Thoracic aorta (tissue), 2 donors: ENCODE results near the gene CHAC1. TPM values are rescaled to one million over a fixed set of nuclear protein-coding genes. Genes with fewer than 3 reads are reported as not detected.

Source experiments
- ATAC-seq: fragments of 150-250 bp; one replicate; pipeline ENCODE4 v1.8.0; 2017; ENCODE audit warnings: low read depth; ENCODE audit not compliant: insufficient number of reproducible peaks, low FRiP score
- DNase-seq: peaks from one replicate; pipeline ENCODE4 v3.0.0-alpha.2; 2020; ENCODE audit warnings: low spot score
- H3K27ac ChIP-seq, 2 donors: fragments of 200-600 bp; sonication (generic); 1 replicate in 1 of 2; 2 replicates in 1 of 2; pipeline ENCODE4 v1.5.1; 2016; ENCODE audit warnings: mild to moderate bottlenecking in 2 of 2, moderate library complexity in 2 of 2
- H3K27me3 ChIP-seq: fragments of 200-600 bp; sonication (generic); replicated peaks from 2 replicates; pipeline ENCODE4 v1.6.0; 2016; ENCODE audit warnings: mild to moderate bottlenecking; ENCODE audit not compliant: insufficient read depth
- H3K36me3 ChIP-seq: fragments of 200-600 bp; sonication (generic); one replicate; pipeline ENCODE4 v1.5.1; 2016
- H3K4me1 ChIP-seq, 2 donors: fragments of 200-600 bp; sonication (generic); 1 replicate in 1 of 2; 2 replicates in 1 of 2; pipeline versions ENCODE4 v1.5.1 to v1.6.0; 2016; ENCODE audit warnings: low read depth in 2 of 2, mild to moderate bottlenecking in 1 of 2; ENCODE audit not compliant: control insufficient read depth in 1 of 2
- H3K4me3 ChIP-seq: fragments of 200-600 bp; sonication (generic); 2 replicates; pipeline ENCODE4 v1.5.1; 2016; ENCODE audit warnings: mild to moderate bottlenecking
- H3K9me3 ChIP-seq: fragments of 200-600 bp; sonication (generic); 2 replicates; pipeline ENCODE4 v1.5.1; 2016
- CTCF ChIP-seq: fragments of 200-600 bp; sonication (generic); IDR thresholded peaks from one replicate; pipeline ENCODE4 v1.5.1; 2019; ENCODE audit warnings: antibody characterized with exemption
- total RNA-seq, 2 donors: library from RNA; depleted of rRNA; stranded (reverse); fragments of >200 nt; gene quantifications; one replicate each; pipeline versions ENCODE4 v1.1.0 to v1.2.3, GENCODE V29; 2016

The CHAC1 gene
- total RNA-seq, 2 donors from 2014 or later: 3.9 to 7.3 TPM

DNA sequence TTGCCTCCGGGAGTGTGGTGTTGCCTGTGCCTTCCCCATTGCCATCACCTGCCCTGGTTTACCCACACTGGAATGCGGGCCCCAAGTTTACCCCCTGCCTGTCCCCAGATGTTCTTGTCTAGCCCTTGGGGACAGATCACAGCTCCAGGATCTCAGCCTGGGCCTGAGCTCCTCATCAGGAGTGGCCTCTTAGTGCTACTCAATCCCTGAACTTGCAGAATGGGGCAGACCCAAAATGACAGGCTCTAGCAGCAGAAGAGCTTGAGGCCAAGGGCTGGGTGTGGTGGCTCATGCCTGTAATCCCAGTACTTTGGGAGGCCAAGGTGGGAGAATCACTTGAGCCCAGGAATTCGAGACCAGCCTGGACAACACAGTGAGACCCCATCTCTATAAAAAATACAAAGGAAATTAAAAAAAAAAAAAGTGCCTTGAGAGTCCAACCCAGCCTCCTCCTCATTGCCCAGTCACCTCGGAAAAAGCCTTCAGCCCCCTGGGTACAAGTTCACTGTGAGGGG lies 3.8 kb downstream of the CHAC1 start:
- peak overlapping the region; percentile 91 for H3K27ac ChIP-seq
- no peak for DNase-seq
- no peak for TF ChIP-seq CTCF
- H3K4me3 ChIP-seq: peak overlapping the region; percentile 24
- peaks cover 17 to 59% of the 10 kb centered on the region in 2 donors for H3K4me1 ChIP-seq
- no peaks in the 10 kb centered on the region for H3K36me3 ChIP-seq
- no peaks in the 10 kb centered on the region for H3K27me3 ChIP-seq
- H3K9me3 ChIP-seq: no peaks in the 10 kb centered on the region
- no peak for ATAC-seq

DNA sequence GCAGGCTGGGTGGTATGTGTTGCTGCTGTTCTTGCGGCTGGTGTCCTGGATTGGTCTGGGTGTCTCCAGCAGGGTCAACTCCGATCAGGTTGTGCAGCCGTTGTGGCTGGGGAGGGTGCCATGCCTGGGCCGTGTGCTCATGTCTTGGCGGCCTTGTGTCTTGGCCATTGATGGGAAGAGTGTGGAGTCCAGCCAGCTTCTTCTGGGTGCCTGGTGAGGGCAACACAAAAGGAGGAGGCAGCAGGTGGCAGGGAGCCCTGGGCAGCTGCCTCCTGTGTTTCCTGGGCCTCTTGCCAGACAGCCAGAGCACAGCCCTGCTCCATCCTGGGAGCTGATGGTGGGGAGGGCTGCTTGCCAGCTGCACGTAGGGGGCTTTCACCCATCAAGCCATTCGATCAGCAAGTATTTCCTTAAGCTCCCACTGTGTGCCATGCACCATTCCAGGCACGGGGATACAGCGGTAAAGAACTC lies 4.3 kb downstream of the CHAC1 start:
- peaks cover 17 to 54% of the 10 kb centered on the region in 2 donors for H3K4me1 ChIP-seq
- DNase-seq (peak; percentile 82), ATAC-seq (peak; percentile 49)
- no peaks in the 10 kb centered on the region for H3K27me3 ChIP-seq
- peak overlapping the region; percentile 24 for H3K4me3 ChIP-seq
- H3K9me3 ChIP-seq: no peaks in the 10 kb centered on the region
- no peaks in the 10 kb centered on the region for H3K36me3 ChIP-seq
- TF ChIP-seq CTCF: no peak
- peak overlapping the region; percentile 91 for H3K27ac ChIP-seq

DNA sequence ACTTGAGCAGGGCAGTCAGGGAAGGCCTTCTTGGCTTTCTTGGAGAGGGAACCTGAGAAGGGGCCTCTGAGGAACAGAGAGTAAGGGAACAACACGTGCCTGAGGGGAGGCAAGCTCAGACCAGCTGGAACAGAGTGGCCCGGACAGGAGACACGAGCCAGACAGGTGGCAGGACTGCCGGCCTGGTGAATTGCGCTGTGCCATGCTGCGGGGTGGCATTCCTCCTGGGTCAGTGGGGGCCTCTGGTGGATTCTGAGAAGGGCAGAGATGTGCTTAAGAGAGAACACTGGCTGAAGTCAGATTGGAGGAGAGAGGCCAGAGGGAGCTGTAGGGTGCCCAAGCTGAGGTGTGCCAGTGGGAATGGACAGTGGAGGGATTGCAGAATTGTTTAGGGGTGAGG lies 4.9 kb downstream of the CHAC1 start:
- peaks cover 17 to 52% of the 10 kb centered on the region in 2 donors for H3K4me1 ChIP-seq
- H3K27me3 ChIP-seq: no peaks in the 10 kb centered on the region
- DNase-seq (no peak), ATAC-seq (no peak)
- H3K27ac ChIP-seq: peak overlapping the region; percentile 74 to 91
- H3K36me3 ChIP-seq: no peaks in the 10 kb centered on the region
- H3K9me3 ChIP-seq: no peaks in the 10 kb centered on the region
- no peak overlapping the region for H3K4me3 ChIP-seq
- no peak for TF ChIP-seq CTCF

DNA sequence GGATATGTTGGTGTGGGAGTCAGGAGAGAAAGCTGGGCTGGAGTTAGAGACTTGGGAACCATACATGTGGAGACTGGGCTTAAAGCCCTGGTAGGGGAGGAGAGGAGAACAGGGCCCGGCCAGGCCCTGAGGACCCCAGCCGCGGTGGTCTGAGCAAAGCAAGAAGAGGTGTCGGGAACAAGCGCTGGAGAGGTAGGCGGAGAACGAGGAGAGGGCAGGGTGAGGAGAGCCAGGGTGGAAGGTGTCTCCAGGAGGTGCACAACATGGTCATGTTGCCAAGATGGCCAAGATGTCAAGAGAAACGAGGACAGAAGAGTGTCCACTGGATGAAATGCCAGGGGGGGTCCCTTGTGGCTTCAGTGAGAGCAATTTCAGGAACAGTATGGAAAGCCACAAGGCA lies 5.5 kb downstream of the CHAC1 start:
- TF ChIP-seq CTCF: no peak
- Histone ChIP-seq H3K27ac (peak overlapping the region; percentile 74 to 91), H3K4me3 (no peak overlapping the region), H3K9me3 (no peaks in the 10 kb centered on the region), H3K27me3 (no peaks in the 10 kb centered on the region), H3K36me3 (no peaks in the 10 kb centered on the region), H3K4me1 (peaks cover 17 to 49% of the 10 kb centered on the region in 2 donors)
- ATAC-seq (no peak), DNase-seq (no peak)

- H3K9me3 ChIP-seq: no peaks in the 10 kb centered on the region
- H3K4me3 ChIP-seq: no peak overlapping the region
- ATAC-seq (no peak), DNase-seq (no peak)
- no peak overlapping the region for H3K27ac ChIP-seq
- H3K36me3 ChIP-seq: no peaks in the 10 kb centered on the region
- H3K27me3 ChIP-seq: no peaks in the 10 kb centered on the region
- no peak for TF ChIP-seq CTCF
- peaks cover 17 to 41% of the 10 kb centered on the region in 2 donors for H3K4me1 ChIP-seq
Measured at GRCh38 chr15:40959331-40960141, 6.3 kb downstream of the CHAC1 start.
